ENCODE results near the gene NR1H4. TPM values are rescaled to one million over a fixed set of nuclear protein-coding genes. Genes with fewer than 3 reads are reported as not detected.

The NR1H4 gene
- total RNA-seq, 2 experiments from 2014 or later = not detected

DNA sequence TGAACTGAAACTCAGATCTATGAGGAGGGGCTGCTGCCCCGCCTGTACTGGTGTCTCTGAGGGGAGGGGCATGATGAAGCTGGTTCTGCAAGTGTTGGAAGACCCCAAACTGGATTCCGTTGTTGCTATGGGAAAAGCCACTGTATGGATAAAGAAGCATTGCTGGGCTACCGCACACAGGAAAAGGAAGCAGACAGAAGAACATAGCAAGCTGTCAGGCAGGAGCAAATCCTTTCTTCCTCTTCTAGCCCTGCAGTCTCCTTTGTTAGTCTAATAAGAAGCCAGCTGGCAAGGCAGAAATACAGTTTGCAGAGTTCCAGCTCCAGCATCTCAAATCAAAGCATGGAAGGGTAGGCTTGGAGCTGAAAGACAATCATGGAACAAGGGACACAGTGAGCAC, 26.3 kb upstream of the NR1H4 start:
- ChIA-PET CTCF (no interaction called here), POLR2A (no interaction called here)
- ATAC-seq (no peak), DNase-seq (no peak)
- H3K4me3 Mint-ChIP-seq = no peak overlapping the region
- no peaks in the 10 kb centered on the region for H3K4me1 Mint-ChIP-seq
- no peak overlapping the region for H3K27ac Mint-ChIP-seq
- no peaks in the 10 kb centered on the region for H3K36me3 Mint-ChIP-seq (ENCODE audit: low read depth)
- no peaks in the 10 kb centered on the region for H3K9me3 Mint-ChIP-seq (ENCODE audit: low read depth)
- H3K27me3 Mint-ChIP-seq = peaks cover 20% of the 10 kb centered on the region
- intact Hi-C loops (cut with DNase I, micrococcal nuclease) = no loop called here

DNA sequence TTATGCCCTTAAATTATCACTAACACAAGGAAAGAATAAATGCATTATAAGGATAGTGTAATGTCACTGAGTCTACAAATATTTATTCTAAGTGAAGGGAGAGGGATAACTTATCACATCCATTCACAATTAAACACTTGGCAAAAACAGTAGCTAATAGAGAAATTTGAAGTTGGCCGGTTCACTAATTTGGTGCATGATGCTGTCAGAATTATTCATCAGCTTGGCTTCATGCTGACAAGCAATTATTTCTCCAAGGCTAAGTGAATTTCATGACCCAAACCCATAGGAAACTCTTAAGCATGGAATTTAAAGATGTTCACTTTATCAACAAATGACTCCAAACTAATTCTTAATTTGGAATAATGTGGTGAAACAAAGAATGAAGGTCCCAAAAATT, 25.0 kb upstream of the NR1H4 start:
- no peak for ATAC-seq
- Mint-ChIP-seq H3K4me1 (no peaks in the 10 kb centered on the region), H3K27me3 (peaks cover 20% of the 10 kb centered on the region), H3K27ac (no peak overlapping the region), H3K36me3 (ENCODE audit: low read depth) (no peaks in the 10 kb centered on the region), H3K4me3 (no peak overlapping the region), H3K9me3 (ENCODE audit: low read depth) (no peaks in the 10 kb centered on the region)
- intact Hi-C loops (cut with DNase I, micrococcal nuclease) = no loop called here
- no peak for DNase-seq
- ChIA-PET CTCF (interaction anchor here (0.6 kb wide), 1 partner anchor 96 kb away, joined by 3 read pairs; no protein-coding TSS in a partner anchor), POLR2A (no interaction called here)

DNA sequence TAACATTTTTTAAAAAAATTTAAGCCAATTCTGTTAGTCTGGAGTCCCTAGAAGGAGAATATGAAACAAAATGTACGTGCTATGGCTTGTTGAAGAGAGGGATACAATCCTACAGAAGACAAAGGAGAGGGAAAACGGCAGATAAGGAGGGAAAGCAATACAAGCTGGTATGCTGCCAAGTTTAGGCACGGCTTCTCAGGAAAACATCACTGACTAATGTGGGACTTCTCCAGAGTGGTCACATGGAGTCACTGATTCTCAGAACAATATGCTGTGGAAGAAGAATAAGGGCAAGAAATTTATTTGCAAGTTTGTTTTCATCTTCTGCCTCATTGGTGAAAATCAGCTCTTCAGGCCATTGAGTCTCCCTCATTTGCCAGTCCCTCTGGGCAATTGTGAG, 22.9 kb upstream of the NR1H4 start:
- no peaks in the 10 kb centered on the region for H3K36me3 Mint-ChIP-seq (ENCODE audit: low read depth)
- H3K27me3 Mint-ChIP-seq = peaks cover 14% of the 10 kb centered on the region
- DNase-seq = no peak
- intact Hi-C loops (cut with DNase I, micrococcal nuclease) = no loop called here
- ATAC-seq = no peak
- ChIA-PET CTCF (interaction anchor here (1.0 to 1.8 kb wide), 2 partner anchors 17 to 46 kb away, joined by 3 to 6 read pairs; no protein-coding TSS in a partner anchor), POLR2A (no interaction called here)
- H3K4me1 Mint-ChIP-seq = no peaks in the 10 kb centered on the region
- no peak overlapping the region for H3K27ac Mint-ChIP-seq
- no peaks in the 10 kb centered on the region for H3K9me3 Mint-ChIP-seq (ENCODE audit: low read depth)
- no peak overlapping the region for H3K4me3 Mint-ChIP-seq

DNA sequence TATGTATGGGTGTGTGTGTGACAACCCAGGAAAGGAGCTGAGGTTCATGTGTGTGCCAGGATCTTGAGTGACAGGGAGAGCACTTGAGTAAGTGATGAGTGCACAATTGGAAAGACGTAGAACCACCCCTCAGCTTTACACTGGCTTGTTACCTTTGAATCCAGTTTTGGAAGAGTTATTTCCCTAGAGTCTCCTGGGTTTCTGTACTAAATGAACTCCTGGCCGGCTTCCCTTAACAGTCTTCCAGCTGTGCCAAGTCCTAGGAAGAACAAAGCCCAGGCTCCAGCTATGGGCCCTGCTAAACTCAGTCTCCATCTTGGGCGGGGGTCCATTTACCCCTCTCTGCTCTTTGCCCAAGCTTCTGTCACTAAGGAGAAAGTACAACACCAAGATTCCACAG, 19.7 kb upstream of the NR1H4 start:
- ChIA-PET POLR2A (no interaction called here), CTCF (interaction anchor here (1.0 kb wide), 1 partner anchor 10 kb away, joined by 3 read pairs; no protein-coding TSS in a partner anchor)

DNA sequence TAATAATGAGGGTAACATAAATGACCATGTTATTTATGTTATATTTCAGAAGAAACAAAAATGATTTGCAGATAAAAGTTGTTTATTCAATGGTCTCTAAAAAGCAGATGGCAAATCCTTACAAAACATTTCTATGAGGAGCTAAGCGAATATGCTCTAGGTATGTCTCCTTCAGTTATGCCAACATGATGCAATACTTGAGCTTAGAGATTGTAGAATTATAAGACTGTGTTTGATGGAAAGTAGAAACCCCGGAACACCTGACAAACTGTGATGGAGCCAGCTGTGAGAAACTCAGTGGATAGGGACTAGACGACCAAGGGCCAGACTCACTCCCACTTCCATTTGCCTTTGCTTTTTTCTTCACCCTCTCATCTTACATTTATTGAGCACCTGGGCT, 17.8 kb upstream of the NR1H4 start:
- Mint-ChIP-seq H3K4me3 (no peak overlapping the region), H3K4me1 (no peaks in the 10 kb centered on the region), H3K27me3 (peaks cover 7% of the 10 kb centered on the region), H3K9me3 (ENCODE audit: low read depth) (no peaks in the 10 kb centered on the region), H3K36me3 (ENCODE audit: low read depth) (no peaks in the 10 kb centered on the region), H3K27ac (no peak overlapping the region)
- ATAC-seq (no peak), DNase-seq (no peak)
- intact Hi-C loops (cut with DNase I, micrococcal nuclease) = no loop called here
- ChIA-PET CTCF (no interaction called here), POLR2A (no interaction called here)

More for the DNA sequence above, 19.7 kb upstream of the NR1H4 start:
- Mint-ChIP-seq H3K27me3 (peaks cover 14% of the 10 kb centered on the region), H3K9me3 (ENCODE audit: low read depth) (no peaks in the 10 kb centered on the region), H3K4me3 (no peak overlapping the region), H3K4me1 (no peaks in the 10 kb centered on the region), H3K36me3 (ENCODE audit: low read depth) (no peaks in the 10 kb centered on the region), H3K27ac (no peak overlapping the region)
- ATAC-seq (no peak), DNase-seq (no peak)
- intact Hi-C loops (cut with DNase I, micrococcal nuclease) = no loop called here

DNA sequence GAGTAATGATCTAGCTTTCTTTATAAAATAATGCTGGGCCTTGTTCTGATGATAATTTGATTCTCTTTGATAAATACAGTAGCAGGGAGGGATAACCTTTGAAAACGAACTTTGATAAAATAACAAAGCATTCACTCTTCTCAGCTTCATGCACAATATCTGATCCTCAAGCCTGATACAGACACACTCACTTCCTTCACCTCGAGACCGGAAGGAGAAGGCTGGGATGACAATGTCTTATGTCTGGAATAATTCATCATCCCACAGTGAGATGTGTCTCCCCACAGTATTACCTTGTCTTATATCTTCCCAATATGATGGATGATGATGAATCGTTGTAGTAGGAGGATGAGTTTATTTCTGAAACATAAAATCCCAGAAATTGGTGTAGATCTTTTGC, 15.5 kb upstream of the NR1H4 start:
- no peak overlapping the region for H3K4me3 Mint-ChIP-seq
- no peak overlapping the region for H3K27ac Mint-ChIP-seq
- H3K9me3 Mint-ChIP-seq (ENCODE audit: low read depth) = no peaks in the 10 kb centered on the region
- POLR2A ChIA-PET = no interaction called here
- ATAC-seq = no peak
- CTCF ChIA-PET = no interaction called here
- intact Hi-C loops (cut with DNase I, micrococcal nuclease) = no loop called here
- no peaks in the 10 kb centered on the region for H3K36me3 Mint-ChIP-seq (ENCODE audit: low read depth)
- no peaks in the 10 kb centered on the region for H3K4me1 Mint-ChIP-seq
- no peak for DNase-seq
- H3K27me3 Mint-ChIP-seq = peaks cover 8% of the 10 kb centered on the region

DNA sequence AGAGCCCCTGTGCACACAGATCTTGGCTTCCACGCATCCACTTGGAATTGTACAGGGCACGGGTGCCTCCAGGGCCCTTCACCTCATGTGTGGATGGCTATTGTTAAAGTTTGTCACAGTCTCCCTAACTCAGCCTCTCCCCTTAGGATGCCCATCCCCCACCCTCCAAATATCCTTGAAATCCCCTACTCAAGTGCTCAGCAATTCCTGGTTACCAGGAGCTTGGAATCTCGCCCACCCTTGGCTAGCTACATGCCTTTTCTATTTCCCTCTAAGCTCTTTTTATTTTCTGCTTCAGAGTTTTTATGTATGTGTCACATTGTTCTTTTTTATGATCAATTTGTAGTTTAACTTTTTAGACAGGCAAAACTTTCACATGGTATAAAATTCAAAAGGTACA, 13.0 kb upstream of the NR1H4 start:
- ATAC-seq = no peak
- POLR2A ChIA-PET = interaction anchor here (0.6 kb wide), 1 partner anchor 77 kb away, joined by 3 read pairs; no protein-coding TSS in a partner anchor
- Mint-ChIP-seq H3K4me1 (no peaks in the 10 kb centered on the region), H3K9me3 (ENCODE audit: low read depth) (no peaks in the 10 kb centered on the region), H3K36me3 (ENCODE audit: low read depth) (no peaks in the 10 kb centered on the region), H3K27me3 (peaks cover 8% of the 10 kb centered on the region), H3K27ac (no peak overlapping the region), H3K4me3 (no peak overlapping the region)
- no peak for DNase-seq
- CTCF ChIA-PET = no interaction called here
- intact Hi-C loops (cut with DNase I, micrococcal nuclease) = no loop called here

DNA sequence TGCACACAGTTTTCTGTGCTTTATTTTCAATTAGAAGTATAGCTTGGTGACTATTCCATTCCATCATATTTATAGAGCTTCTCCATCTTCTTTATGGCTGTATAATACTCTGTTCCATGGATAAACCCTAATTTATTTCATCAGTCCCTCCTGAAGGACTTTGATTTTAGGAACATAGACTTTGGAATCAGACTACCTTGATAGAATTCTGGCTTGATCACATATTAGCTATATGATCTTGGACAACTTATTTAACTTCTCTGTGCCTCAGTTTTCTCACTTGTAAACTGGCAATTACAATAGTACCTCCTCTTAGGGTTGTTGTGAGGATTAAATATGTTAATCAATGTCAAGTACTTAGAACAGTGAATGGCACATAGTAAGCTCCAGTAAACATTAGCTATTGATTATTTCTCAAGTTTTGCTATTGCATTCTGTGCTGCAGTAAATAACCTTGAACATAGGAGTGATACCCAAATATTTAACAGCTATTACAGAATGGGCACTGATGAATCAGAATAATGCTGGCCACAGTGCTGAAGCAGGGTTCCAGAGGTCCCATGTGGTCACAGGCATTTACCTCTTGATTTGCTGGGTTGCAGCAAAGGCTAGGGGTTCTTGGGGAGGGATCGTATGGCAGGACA, 12.2 kb upstream of the NR1H4 start:
- intact Hi-C loops (cut with DNase I, micrococcal nuclease) = no loop called here
- ChIA-PET CTCF (no interaction called here), POLR2A (interaction anchor here (0.6 kb wide), 1 partner anchor 78 kb away, joined by 3 read pairs; no protein-coding TSS in a partner anchor)
- Mint-ChIP-seq H3K9me3 (ENCODE audit: low read depth) (no peaks in the 10 kb centered on the region), H3K27me3 (peaks cover 6% of the 10 kb centered on the region), H3K36me3 (ENCODE audit: low read depth) (no peaks in the 10 kb centered on the region), H3K4me1 (no peaks in the 10 kb centered on the region), H3K4me3 (no peak overlapping the region), H3K27ac (no peak overlapping the region)
- DNase-seq (no peak), ATAC-seq (no peak)

DNA sequence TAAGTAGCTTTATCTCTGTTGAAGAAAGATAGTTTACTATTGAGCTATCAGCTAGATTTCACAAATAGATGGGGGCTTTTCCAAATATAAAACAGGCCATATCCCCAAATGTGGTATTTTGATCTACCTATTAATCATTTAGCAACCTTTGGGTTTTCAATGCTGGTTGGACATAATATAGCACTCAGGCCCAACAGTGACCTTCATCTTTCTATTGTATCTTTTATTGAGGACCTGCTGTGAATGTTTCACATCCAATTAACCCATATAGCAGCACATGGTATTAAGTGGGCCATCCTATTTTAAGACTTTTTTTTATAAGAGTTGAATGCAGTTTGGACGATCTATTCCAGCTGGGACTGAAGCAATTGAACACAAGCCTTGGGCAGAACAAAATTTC, 10.0 kb upstream of the NR1H4 start:
- ChIA-PET CTCF (interaction anchor here (1.0 kb wide), 1 partner anchor 10 kb away, joined by 3 read pairs; no protein-coding TSS in a partner anchor), POLR2A (no interaction called here)
- H3K4me3 Mint-ChIP-seq = no peak overlapping the region
- DNase-seq (no peak), ATAC-seq (no peak)
- no peaks in the 10 kb centered on the region for H3K36me3 Mint-ChIP-seq (ENCODE audit: low read depth)
- no peaks in the 10 kb centered on the region for H3K4me1 Mint-ChIP-seq
- H3K9me3 Mint-ChIP-seq (ENCODE audit: low read depth) = no peaks in the 10 kb centered on the region
- H3K27ac Mint-ChIP-seq = no peak overlapping the region
- peaks cover 5% of the 10 kb centered on the region for H3K27me3 Mint-ChIP-seq
- intact Hi-C loops (cut with DNase I, micrococcal nuclease) = no loop called here

DNA sequence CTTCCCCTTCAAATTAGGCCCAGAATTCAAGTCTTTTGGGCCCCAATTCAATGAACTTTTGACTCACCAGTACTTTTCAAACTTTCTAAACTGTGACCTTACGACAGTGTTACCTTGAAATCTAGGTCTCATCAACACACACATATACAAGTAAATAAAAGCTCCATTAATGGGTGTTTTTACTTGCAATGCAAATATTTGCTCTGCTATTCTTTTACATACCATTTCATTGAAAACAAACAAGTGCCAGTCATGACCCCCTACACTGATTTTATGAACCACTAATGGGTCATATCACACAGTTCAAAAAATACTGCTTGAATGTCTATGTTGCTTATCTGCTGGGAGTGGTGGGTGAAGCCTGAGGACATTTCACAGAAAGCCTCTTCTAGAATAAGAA, 9.1 kb upstream of the NR1H4 start:
- CTCF ChIA-PET = interaction anchor here (1.0 kb wide), 1 partner anchor 11 kb away, joined by 3 read pairs; no protein-coding TSS in a partner anchor
- intact Hi-C loops (cut with DNase I, micrococcal nuclease) = no loop called here
- POLR2A ChIA-PET = no interaction called here
- ATAC-seq (no peak), DNase-seq (no peak)
- no peak overlapping the region for H3K27ac Mint-ChIP-seq
- no peaks in the 10 kb centered on the region for H3K9me3 Mint-ChIP-seq (ENCODE audit: low read depth)
- H3K36me3 Mint-ChIP-seq (ENCODE audit: low read depth) = no peaks in the 10 kb centered on the region
- H3K27me3 Mint-ChIP-seq = peaks cover 5% of the 10 kb centered on the region
- H3K4me1 Mint-ChIP-seq = no peaks in the 10 kb centered on the region
- H3K4me3 Mint-ChIP-seq = no peak overlapping the region

DNA sequence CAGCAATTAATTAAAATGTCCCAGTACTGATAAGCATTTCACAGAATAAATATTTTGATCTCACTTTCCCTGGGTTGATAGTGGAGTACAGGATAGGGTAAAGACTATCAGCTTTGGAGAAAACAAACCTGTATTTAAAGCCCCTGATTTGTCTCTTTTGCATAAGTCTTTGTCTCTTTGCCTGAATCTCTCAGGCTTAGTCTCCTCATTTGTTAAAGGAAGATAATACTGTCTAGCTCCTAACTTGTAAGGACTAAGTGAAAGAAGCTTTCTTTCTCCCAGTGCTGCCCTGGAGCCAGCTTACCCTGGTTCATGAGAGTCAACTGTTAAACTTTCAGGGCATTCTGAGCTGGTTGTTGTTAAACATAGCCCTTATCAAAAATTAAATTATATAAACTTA, 5.5 kb upstream of the NR1H4 start:
- Mint-ChIP-seq H3K4me1 (no peaks in the 10 kb centered on the region), H3K9me3 (ENCODE audit: low read depth) (no peaks in the 10 kb centered on the region), H3K4me3 (no peak overlapping the region), H3K27me3 (peaks cover 11% of the 10 kb centered on the region), H3K27ac (no peak overlapping the region), H3K36me3 (ENCODE audit: low read depth) (no peaks in the 10 kb centered on the region)
- ChIA-PET CTCF (no interaction called here), POLR2A (no interaction called here)
- DNase-seq (no peak), ATAC-seq (no peak)
- intact Hi-C loops (cut with DNase I, micrococcal nuclease) = no loop called here

DNA sequence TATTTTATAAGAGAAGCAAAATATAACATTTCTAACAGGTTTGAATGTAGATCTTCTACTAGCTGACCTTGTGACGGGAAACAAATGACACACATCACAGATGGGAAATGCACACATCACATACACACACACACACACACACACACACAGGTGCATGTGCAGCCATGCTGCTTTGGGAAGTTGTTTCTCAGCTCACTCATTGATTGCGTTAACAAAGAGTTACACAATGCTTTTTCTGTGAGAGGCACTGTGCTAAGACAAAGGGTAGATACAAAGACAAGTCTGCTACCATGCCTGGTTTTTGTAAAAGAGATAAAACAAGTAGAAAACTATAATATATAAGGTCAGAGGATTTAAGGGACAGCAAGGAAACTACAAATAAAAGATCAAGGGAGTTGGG, 1.3 kb upstream of the NR1H4 start:
- H3K27me3 Mint-ChIP-seq = peaks cover 12% of the 10 kb centered on the region
- no peaks in the 10 kb centered on the region for H3K36me3 Mint-ChIP-seq (ENCODE audit: low read depth)
- ChIA-PET CTCF (no interaction called here), POLR2A (no interaction called here)
- no peak overlapping the region for H3K4me3 Mint-ChIP-seq
- intact Hi-C loops (cut with DNase I, micrococcal nuclease) = no loop called here
- no peak for ATAC-seq
- H3K9me3 Mint-ChIP-seq (ENCODE audit: low read depth) = no peaks in the 10 kb centered on the region
- no peak overlapping the region for H3K27ac Mint-ChIP-seq
- no peak for DNase-seq
- no peaks in the 10 kb centered on the region for H3K4me1 Mint-ChIP-seq
